ENCODE data around the gene GAB1.

The GAB1 gene

DNA sequence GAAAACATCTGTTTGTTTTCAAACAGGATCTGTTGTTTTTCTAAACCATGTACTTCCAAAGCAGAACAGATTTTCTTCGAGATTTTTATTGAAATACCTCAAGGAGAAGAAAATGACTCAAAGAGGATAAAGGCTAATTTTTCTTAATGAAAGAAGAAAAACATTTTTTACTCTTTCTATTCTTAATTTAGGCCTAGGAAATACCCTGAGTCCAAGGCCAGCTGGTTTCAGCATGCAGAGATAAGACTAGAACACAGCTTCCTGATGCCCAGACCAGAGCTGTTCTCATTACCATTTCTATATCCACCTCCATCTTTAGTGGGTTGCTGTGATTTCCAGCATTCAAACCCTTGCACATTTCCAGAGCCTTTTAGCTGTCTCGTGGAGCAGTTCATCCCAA, 18.3 kb downstream of the GAB1 start:
- Histone ChIP-seq H3K4me3 (ENCODE audit: low read depth, low read length) (no peak overlapping the region), H3K79me1 (ENCODE audit: low read length) (peaks cover 4% of the 10 kb centered on the region), H4K91ac (ENCODE audit: low read depth, low read length) (peak overlapping the region; percentile 43), H3K27me3 (ENCODE audit: insufficient read depth, low read length) (no peaks in the 10 kb centered on the region), H4K8ac (ENCODE audit: low read depth, low read length) (peak overlapping the region; percentile 49), H3K4me2 (ENCODE audit: low read length) (no peak overlapping the region), H2BK12ac (ENCODE audit: low read length) (no peak overlapping the region), H2BK5ac (ENCODE audit: low read depth, low read length, poor library complexity) (peak overlapping the region; percentile 44), H3K27ac (ENCODE audit: low read depth, low read length) (peak overlapping the region; percentile 15), H2BK120ac (ENCODE audit: insufficient read depth, low read length, poor library complexity) (peak overlapping the region; percentile 84), H3K9ac (ENCODE audit: low read length) (no peak overlapping the region), H3K14ac (ENCODE audit: low read length) (no peak overlapping the region), H3K79me2 (ENCODE audit: control insufficient read depth, insufficient read depth, low read length, poor library complexity) (peaks cover 12% of the 10 kb centered on the region), H4K12ac (ENCODE audit: low read depth, low read length) (no peak overlapping the region), H2AK5ac (ENCODE audit: low read length) (no peak overlapping the region), H3K9me3 (ENCODE audit: insufficient read depth, low read depth, low read length) (no peaks in the 10 kb centered on the region), H3K4ac (ENCODE audit: low read depth, low read length) (no peak overlapping the region), H3K36me3 (ENCODE audit: control insufficient read depth in 1 of 2, insufficient read depth in 2 of 2, low read length in 2 of 2) (no peaks in the 10 kb centered on the region), H2AFZ (ENCODE audit: insufficient read depth, low read length, poor library complexity) (no peak overlapping the region), H3K23ac (ENCODE audit: low read length) (no peak overlapping the region), H3K18ac (ENCODE audit: low read length) (no peak overlapping the region), H3K4me1 (ENCODE audit: control insufficient read depth in 1 of 2, insufficient read depth in 2 of 2, low read length in 2 of 2) (peaks cover 8 to 23% of the 10 kb centered on the region in 2 experiments)
- DNase-seq, result no peak
- no CpG with 5 or more reads among the region's 2 CpGs for WGBS (ENCODE audit: extremely low coverage, insufficient coverage, insufficient read length)

DNA sequence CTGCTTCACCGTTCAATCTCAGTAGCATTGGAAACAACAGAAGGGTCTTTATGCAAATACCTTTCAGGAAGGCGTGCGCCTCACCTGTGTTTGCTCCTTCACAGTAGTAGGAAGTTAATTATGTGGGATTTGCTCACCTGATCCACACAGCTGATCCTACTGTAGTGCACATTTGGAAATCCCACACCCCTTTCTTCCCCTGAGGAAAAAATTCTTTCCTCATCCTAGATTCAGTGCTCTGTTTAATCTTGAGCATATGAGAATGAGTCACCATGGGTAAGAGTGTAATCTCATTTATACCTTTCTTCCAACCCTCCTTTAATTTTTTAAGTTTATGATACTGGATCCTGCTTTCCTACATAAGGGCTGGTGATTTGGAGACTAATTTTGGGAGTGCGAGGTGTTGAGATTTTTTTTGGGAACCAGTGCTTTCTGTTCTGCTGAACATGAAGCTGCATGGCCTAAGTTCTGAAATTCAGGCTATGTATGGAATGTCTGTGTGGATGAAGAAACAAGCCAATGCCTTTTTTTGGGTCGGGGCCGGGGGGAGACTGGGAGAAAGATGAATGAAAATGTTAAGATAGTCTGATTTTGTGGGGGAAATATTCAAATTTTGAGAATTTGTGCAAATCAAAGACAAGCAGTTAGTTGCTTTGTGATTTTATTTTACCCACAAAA, 19.0 kb downstream of the GAB1 start:
- Histone ChIP-seq H4K8ac (ENCODE audit: low read depth, low read length) (no peak overlapping the region), H3K36me3 (ENCODE audit: control insufficient read depth in 1 of 2, insufficient read depth in 2 of 2, low read length in 2 of 2) (no peaks in the 10 kb centered on the region), H4K12ac (ENCODE audit: low read depth, low read length) (no peak overlapping the region), H3K79me2 (ENCODE audit: control insufficient read depth, insufficient read depth, low read length, poor library complexity) (peaks cover 10% of the 10 kb centered on the region), H2BK120ac (ENCODE audit: insufficient read depth, low read length, poor library complexity) (no peak overlapping the region), H2BK12ac (ENCODE audit: low read length) (no peak overlapping the region), H3K9me3 (ENCODE audit: insufficient read depth, low read depth, low read length) (no peaks in the 10 kb centered on the region), H2BK5ac (ENCODE audit: low read depth, low read length, poor library complexity) (no peak overlapping the region), H3K23ac (ENCODE audit: low read length) (no peak overlapping the region), H3K4ac (ENCODE audit: low read depth, low read length) (no peak overlapping the region), H3K4me2 (ENCODE audit: low read length) (peak overlapping the region; percentile 43), H2AK5ac (ENCODE audit: low read length) (no peak overlapping the region), H3K27me3 (ENCODE audit: insufficient read depth, low read length) (no peaks in the 10 kb centered on the region), H3K79me1 (ENCODE audit: low read length) (peaks cover 4% of the 10 kb centered on the region), H3K4me1 (ENCODE audit: control insufficient read depth in 1 of 2, insufficient read depth in 2 of 2, low read length in 2 of 2) (peaks cover 8 to 23% of the 10 kb centered on the region in 2 experiments), H3K27ac (ENCODE audit: low read depth, low read length) (peak overlapping the region; percentile 15), H3K14ac (ENCODE audit: low read length) (no peak overlapping the region), H2AFZ (ENCODE audit: insufficient read depth, low read length, poor library complexity) (no peak overlapping the region), H3K4me3 (ENCODE audit: low read depth, low read length) (no peak overlapping the region), H3K9ac (ENCODE audit: low read length) (no peak overlapping the region), H4K91ac (ENCODE audit: low read depth, low read length) (no peak overlapping the region), H3K18ac (ENCODE audit: low read length) (no peak overlapping the region)
- peak; percentile 30 to 68 for DNase-seq
- no CpG with 5 or more reads among the region's 6 CpGs for WGBS (ENCODE audit: extremely low coverage, insufficient coverage, insufficient read length)

DNA sequence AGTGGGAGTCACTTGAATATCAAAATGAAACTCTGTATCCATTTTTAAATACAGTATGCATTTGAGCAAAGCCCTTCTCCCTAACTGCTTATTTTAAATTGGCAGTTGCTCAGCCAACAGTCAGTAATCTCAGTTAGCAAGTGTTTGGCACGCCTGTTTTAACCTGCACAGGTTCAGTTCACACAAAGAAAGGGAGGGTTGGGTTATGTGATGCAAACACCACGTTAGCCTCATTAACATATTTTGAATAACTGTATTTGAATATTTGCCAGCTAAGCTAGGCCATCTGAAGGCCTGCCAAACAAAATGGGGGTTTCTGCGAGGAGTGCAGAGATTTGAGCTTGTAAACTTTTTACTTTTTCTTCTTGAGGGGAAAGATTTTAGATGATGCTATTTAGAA, 19.8 kb downstream of the GAB1 start:
- Histone ChIP-seq H3K4me3 (ENCODE audit: low read depth, low read length) (no peak overlapping the region), H3K79me2 (ENCODE audit: control insufficient read depth, insufficient read depth, low read length, poor library complexity) (peaks cover 5% of the 10 kb centered on the region), H2AFZ (ENCODE audit: insufficient read depth, low read length, poor library complexity) (no peak overlapping the region), H3K4me1 (ENCODE audit: control insufficient read depth in 1 of 2, insufficient read depth in 2 of 2, low read length in 2 of 2) (peaks cover 5 to 16% of the 10 kb centered on the region in 2 experiments), H3K79me1 (ENCODE audit: low read length) (peaks cover 4% of the 10 kb centered on the region), H3K9ac (ENCODE audit: low read length) (no peak overlapping the region), H3K18ac (ENCODE audit: low read length) (no peak overlapping the region), H4K12ac (ENCODE audit: low read depth, low read length) (no peak overlapping the region), H2AK5ac (ENCODE audit: low read length) (no peak overlapping the region), H3K4ac (ENCODE audit: low read depth, low read length) (no peak overlapping the region), H3K9me3 (ENCODE audit: insufficient read depth, low read depth, low read length) (no peaks in the 10 kb centered on the region), H3K27ac (ENCODE audit: low read depth, low read length) (peak overlapping the region; percentile 34), H4K91ac (ENCODE audit: low read depth, low read length) (no peak overlapping the region), H2BK12ac (ENCODE audit: low read length) (no peak overlapping the region), H3K23ac (ENCODE audit: low read length) (no peak overlapping the region), H2BK5ac (ENCODE audit: low read depth, low read length, poor library complexity) (no peak overlapping the region), H2BK120ac (ENCODE audit: insufficient read depth, low read length, poor library complexity) (no peak overlapping the region), H3K4me2 (ENCODE audit: low read length) (no peak overlapping the region), H3K27me3 (ENCODE audit: insufficient read depth, low read length) (no peaks in the 10 kb centered on the region), H4K8ac (ENCODE audit: low read depth, low read length) (no peak overlapping the region), H3K14ac (ENCODE audit: low read length) (no peak overlapping the region), H3K36me3 (ENCODE audit: control insufficient read depth in 1 of 2, insufficient read depth in 2 of 2, low read length in 2 of 2) (no peaks in the 10 kb centered on the region)
- WGBS (ENCODE audit: extremely low coverage, insufficient coverage, insufficient read length), result no CpG with 5 or more reads among the region's 3 CpGs
- DNase-seq, result peak in 1 of 2 donors; percentile 47

- peak in 1 of 2 donors; percentile 47 for DNase-seq
- Histone ChIP-seq H3K14ac (ENCODE audit: low read length) (no peak overlapping the region), H4K12ac (ENCODE audit: low read depth, low read length) (no peak overlapping the region), H3K79me1 (ENCODE audit: low read length) (peaks cover 4% of the 10 kb centered on the region), H3K4me2 (ENCODE audit: low read length) (no peak overlapping the region), H3K4me3 (ENCODE audit: low read depth, low read length) (no peak overlapping the region), H4K8ac (ENCODE audit: low read depth, low read length) (no peak overlapping the region), H2AK5ac (ENCODE audit: low read length) (no peak overlapping the region), H3K4me1 (ENCODE audit: control insufficient read depth in 1 of 2, insufficient read depth in 2 of 2, low read length in 2 of 2) (peaks cover 5 to 11% of the 10 kb centered on the region in 2 experiments), H3K4ac (ENCODE audit: low read depth, low read length) (peak overlapping the region; percentile 64), H3K79me2 (ENCODE audit: control insufficient read depth, insufficient read depth, low read length, poor library complexity) (peaks cover 5% of the 10 kb centered on the region), H3K9ac (ENCODE audit: low read length) (no peak overlapping the region), H3K23ac (ENCODE audit: low read length) (no peak overlapping the region), H2BK12ac (ENCODE audit: low read length) (peak overlapping the region; percentile 92), H4K91ac (ENCODE audit: low read depth, low read length) (no peak overlapping the region), H2AFZ (ENCODE audit: insufficient read depth, low read length, poor library complexity) (no peak overlapping the region), H3K27me3 (ENCODE audit: insufficient read depth, low read length) (no peaks in the 10 kb centered on the region), H3K36me3 (ENCODE audit: control insufficient read depth in 1 of 2, insufficient read depth in 2 of 2, low read length in 2 of 2) (no peaks in the 10 kb centered on the region), H3K9me3 (ENCODE audit: insufficient read depth, low read depth, low read length) (no peaks in the 10 kb centered on the region), H3K18ac (ENCODE audit: low read length) (no peak overlapping the region), H2BK120ac (ENCODE audit: insufficient read depth, low read length, poor library complexity) (peak overlapping the region; percentile 17), H2BK5ac (ENCODE audit: low read depth, low read length, poor library complexity) (no peak overlapping the region), H3K27ac (ENCODE audit: low read depth, low read length) (peak overlapping the region; percentile 34)
- WGBS (ENCODE audit: extremely low coverage, insufficient coverage, insufficient read length), result no CpG with 5 or more reads among the region's 1 CpG
These were observed 20.6 kb downstream of the GAB1 start for GRCh38 chr4:143357161-143357845.
